Activated B cell treated with CpG ODN at 0.5 μM for 24 hours (primary cell): ENCODE measurements around the gene AGO3. TPM values are rescaled to one million over a fixed set of nuclear protein-coding genes. Genes with fewer than 3 reads are reported as not detected.

Experiments used
- ATAC-seq: fragments of 200-7000 bp; cut with Tn5 transposase; one replicate; pipeline ENCODE4 v1.10.0; 2021; ENCODE audit warnings: low read depth, mild to moderate bottlenecking, moderate library complexity
- CTCF ChIA-PET: fragments of 350-600 bp; sonication (Branson Sonifier 250); formaldehyde crosslinking; loops from one replicate; lab custom pipeline; 2021; ENCODE audit warnings: antibody characterized with exemption; lab: Charles Lee
- POLR2A ChIA-PET: fragments of 350-600 bp; sonication (Branson Sonifier 250); formaldehyde crosslinking; loops from one replicate; lab custom pipeline; 2021; ENCODE audit warnings: antibody characterized with exemption; lab: Charles Lee
- DNase-seq: peaks from one replicate; pipeline ENCODE4 v3.0.0; 2022
- H3K27ac Mint-ChIP-seq: one replicate; pipeline ENCODE4 v1.8.0; 2020; ENCODE audit warnings: mixed read lengths
- H3K27me3 Mint-ChIP-seq: one replicate; pipeline ENCODE4 v1.8.0; 2021; ENCODE audit warnings: mixed read lengths
- H3K36me3 Mint-ChIP-seq: one replicate; pipeline ENCODE4 v1.8.0; 2021; ENCODE audit warnings: low read depth, mixed read lengths
- H3K4me1 Mint-ChIP-seq: one replicate; pipeline ENCODE4 v1.8.0; 2021; ENCODE audit warnings: mixed read lengths
- H3K4me3 Mint-ChIP-seq: one replicate; pipeline ENCODE4 v1.8.0; 2020; ENCODE audit warnings: mild to moderate bottlenecking, mixed read lengths
- H3K9me3 Mint-ChIP-seq: one replicate; pipeline ENCODE4 v1.8.0; 2020; ENCODE audit warnings: mixed read lengths
- intact Hi-C: fragments of 100-400 bp; cut with micrococcal nuclease; formaldehyde crosslinking; loops from one replicate; pipeline ENCODE4 v1.15.1; 2024
- total RNA-seq: library from RNA; stranded (reverse); gene quantifications from 2 replicates; pipeline ENCODE4 v1.2.3, GENCODE V29; 2022
- TF ChIP-seq, protein P1 (sequence below): fragments of 200-600 bp; IDR thresholded peaks from one replicate; pipeline ENCODE4 v1.8.0; 2022; ENCODE audit warnings: antibody characterized with exemption, mild to moderate bottlenecking

Gene AGO3
- total RNA-seq, 1 donor from 2014 or later: 37.2 TPM

DNA sequence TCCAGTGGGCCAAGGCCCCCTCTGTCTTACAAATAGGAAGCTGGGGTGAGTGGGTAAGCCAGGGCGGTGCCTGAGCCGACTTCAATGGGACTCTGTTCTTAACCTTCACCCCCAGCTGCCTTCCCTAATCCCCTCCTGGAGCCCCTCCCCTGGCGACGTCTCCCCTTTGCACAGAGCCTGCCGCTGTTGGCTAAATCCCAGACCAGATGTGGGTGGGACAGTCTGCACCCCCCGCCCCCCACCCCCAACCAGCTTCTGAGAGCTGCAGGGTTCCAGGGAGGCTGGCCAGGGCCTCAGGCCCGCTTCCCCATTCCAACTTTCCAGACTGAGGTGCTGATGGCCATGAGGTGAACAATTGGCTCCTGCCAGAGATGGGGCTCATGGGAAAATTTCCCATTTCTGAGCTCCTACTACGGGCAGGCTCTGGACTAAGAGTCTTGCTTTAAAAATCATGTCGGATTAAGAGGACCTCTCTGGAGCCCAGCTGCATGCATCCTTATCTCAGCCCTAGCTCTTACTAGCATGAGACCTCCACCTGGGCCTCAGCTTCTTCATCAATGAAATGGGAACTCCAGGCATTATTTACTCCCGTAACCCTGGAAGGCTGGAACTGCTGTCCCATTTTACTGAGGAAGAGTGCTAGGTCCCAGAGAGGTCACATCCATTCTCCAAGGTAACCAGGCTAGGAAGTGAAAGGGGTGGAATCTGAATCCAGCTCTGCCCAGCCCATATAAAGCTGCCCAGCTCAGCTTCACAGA, 187.7 kb downstream of the AGO3 start:
- POLR2A ChIA-PET: interaction anchor here (0.7 kb wide), 1 partner anchor 201 kb away, joined by 3 read pairs; no protein-coding TSS in a partner anchor
- CTCF ChIA-PET: interaction anchor here (2.4 kb wide), 1 partner anchor 16 kb away, joined by 11 read pairs; no protein-coding TSS in a partner anchor
- H3K36me3 Mint-ChIP-seq: no peaks in the 10 kb centered on the region

DNA sequence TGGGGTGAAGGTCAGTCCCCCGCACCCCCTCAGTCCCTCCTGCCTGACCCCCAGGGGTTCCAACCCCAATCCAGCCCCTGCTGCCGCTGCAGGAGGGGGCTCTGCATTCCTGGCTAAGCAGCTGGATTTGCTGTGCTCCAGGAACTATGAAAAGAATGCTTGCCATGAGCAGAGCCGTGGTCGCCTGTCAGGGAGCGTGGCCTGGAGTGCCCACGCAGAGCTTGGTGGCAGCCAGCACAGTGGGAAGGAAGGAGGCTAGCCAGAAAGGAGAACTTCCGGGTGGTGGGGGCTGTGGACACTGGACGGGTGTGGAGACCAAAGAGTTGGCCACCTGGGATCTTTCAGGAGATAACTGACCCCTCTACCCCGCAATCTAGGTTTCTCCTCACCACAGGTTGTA, 188.6 kb downstream of the AGO3 start:
- Mint-ChIP-seq H3K27ac (no peak overlapping the region), H3K9me3 (no peaks in the 10 kb centered on the region), H3K36me3 (no peaks in the 10 kb centered on the region), H3K4me1 (peaks cover 22% of the 10 kb centered on the region), H3K4me3 (no peak overlapping the region), H3K27me3 (peaks cover 3% of the 10 kb centered on the region)
- intact Hi-C loops: no loop called here
- TF ChIP-seq, protein P1, sequence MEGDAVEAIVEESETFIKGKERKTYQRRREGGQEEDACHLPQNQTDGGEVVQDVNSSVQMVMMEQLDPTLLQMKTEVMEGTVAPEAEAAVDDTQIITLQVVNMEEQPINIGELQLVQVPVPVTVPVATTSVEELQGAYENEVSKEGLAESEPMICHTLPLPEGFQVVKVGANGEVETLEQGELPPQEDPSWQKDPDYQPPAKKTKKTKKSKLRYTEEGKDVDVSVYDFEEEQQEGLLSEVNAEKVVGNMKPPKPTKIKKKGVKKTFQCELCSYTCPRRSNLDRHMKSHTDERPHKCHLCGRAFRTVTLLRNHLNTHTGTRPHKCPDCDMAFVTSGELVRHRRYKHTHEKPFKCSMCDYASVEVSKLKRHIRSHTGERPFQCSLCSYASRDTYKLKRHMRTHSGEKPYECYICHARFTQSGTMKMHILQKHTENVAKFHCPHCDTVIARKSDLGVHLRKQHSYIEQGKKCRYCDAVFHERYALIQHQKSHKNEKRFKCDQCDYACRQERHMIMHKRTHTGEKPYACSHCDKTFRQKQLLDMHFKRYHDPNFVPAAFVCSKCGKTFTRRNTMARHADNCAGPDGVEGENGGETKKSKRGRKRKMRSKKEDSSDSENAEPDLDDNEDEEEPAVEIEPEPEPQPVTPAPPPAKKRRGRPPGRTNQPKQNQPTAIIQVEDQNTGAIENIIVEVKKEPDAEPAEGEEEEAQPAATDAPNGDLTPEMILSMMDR: no peak
- ChIA-PET POLR2A (no interaction called here), CTCF (interaction anchor here (2.4 kb wide), 1 partner anchor 15 kb away, joined by 11 read pairs; no protein-coding TSS in a partner anchor)
- no peak for ATAC-seq
- no peak for DNase-seq

More for the DNA sequence above, 187.7 kb downstream of the AGO3 start:
- Mint-ChIP-seq H3K4me1 (peaks cover 14% of the 10 kb centered on the region), H3K27ac (no peak overlapping the region), H3K27me3 (peaks cover 2% of the 10 kb centered on the region), H3K4me3 (no peak overlapping the region), H3K9me3 (no peaks in the 10 kb centered on the region)
- intact Hi-C loops: no loop called here
- DNase-seq (no peak), ATAC-seq (no peak)
- TF ChIP-seq, protein P1: no peak

Other genes with a start within 250 kb of the AGO3 start
- gene C1orf216, start 212.2 kb upstream of the AGO3 start, total RNA-seq: 4.4 and 5.8 TPM in 2 replicates
- 3.9 and 4.9 TPM in 2 replicates for gene CLSPN, start 161.1 kb upstream of the AGO3 start, total RNA-seq
- 12.2 and 14.4 TPM in 2 replicates for gene AGO4, start 123.1 kb upstream of the AGO3 start, total RNA-seq
- gene AGO1, start 47.9 kb upstream of the AGO3 start, total RNA-seq: 30.3 and 34.3 TPM in 2 replicates
- not detected in 2 replicates for gene TEKT2, start 153.0 kb downstream of the AGO3 start, total RNA-seq
- gene ADPRS, start 157.8 kb downstream of the AGO3 start, total RNA-seq: 23.0 and 23.9 TPM in 2 replicates
- 0.24 and 0.64 TPM in 2 replicates for gene COL8A2, start 194.1 kb downstream of the AGO3 start, total RNA-seq
- 45.3 and 48.5 TPM in 2 replicates for gene TRAPPC3, start 218.4 kb downstream of the AGO3 start, total RNA-seq
- 56.5 and 59.9 TPM in 2 replicates for gene MAP7D1, start 225.1 kb downstream of the AGO3 start, total RNA-seq